HepG2 (cell line): ENCODE measurements around the gene BPIFB4.

ENCODE experiments used
- ATF3 ChIP-seq: sonication (generic); formaldehyde crosslinking; IDR thresholded peaks from 2 replicates; pipeline ENCODE4 v1.4.0; 2020; ENCODE audit warnings: missing genetic modification reagents
- CEBPB ChIP-seq: IDR thresholded peaks from 2 replicates; pipeline ENCODE4 v1.6.1; 2011; ENCODE audit warnings: low read depth, low read length, improper control_type of control experiment, borderline replicate concordance
- CTCF ChIP-seq: sonication (generic); formaldehyde crosslinking; IDR thresholded peaks from 2 replicates; pipeline ENCODE4 v1.5.0; 2020; ENCODE audit warnings: mild to moderate bottlenecking, missing genetic modification reagents, moderate library complexity
- EZH2 ChIP-seq: conservative IDR thresholded peaks from 2 replicates; pipeline ENCODE4 v1.6.1; 2012; ENCODE audit warnings: mild to moderate bottlenecking, low read depth, low read length, moderate library complexity
- MYC ChIP-seq: sonication (generic); formaldehyde crosslinking; IDR thresholded peaks from 2 replicates; pipeline ENCODE4 v1.9.0; 2021; ENCODE audit warnings: missing genetic modification reagents, borderline replicate concordance
- POLR2AphosphoS5 ChIP-seq: IDR thresholded peaks from 2 replicates; pipeline ENCODE4 v1.6.1; 2012; ENCODE audit warnings: low read depth, low read length
- RAD51 ChIP-seq: fragments of 450-650 bp; IDR thresholded peaks from 2 replicates; pipeline ENCODE4 v1.6.1; 2016; ENCODE audit warnings: borderline replicate concordance
- TOPORS ChIP-seq: sonication (generic); formaldehyde crosslinking; IDR thresholded peaks from 2 replicates; pipeline ENCODE4 v1.8.0; 2023; ENCODE audit warnings: mild to moderate bottlenecking, missing genetic modification reagents
- ZNF549 ChIP-seq: sonication (generic); formaldehyde crosslinking; IDR thresholded peaks from 2 replicates; pipeline ENCODE4 v1.5.0; 2020; ENCODE audit warnings: missing genetic modification reagents
- ZNF781 ChIP-seq: sonication (generic); formaldehyde crosslinking; IDR thresholded peaks from 2 replicates; pipeline ENCODE4 v1.5.1; 2020; ENCODE audit warnings: borderline replicate concordance, mild to moderate bottlenecking, missing genetic modification reagents; ENCODE audit errors: not compliant biosample characterization
- TF ChIP-seq, protein P1 (sequence below): sonication (generic); formaldehyde crosslinking; IDR thresholded peaks from 2 replicates; pipeline ENCODE4 v1.9.0; 2022; ENCODE audit warnings: missing genetic modification reagents, mild to moderate bottlenecking, borderline replicate concordance

- TF ChIP-seq RAD51 (no peak), ATF3 (CRISPR knock-in tag) (no peak), CTCF (CRISPR knock-in tag) (no peak), ZNF549 (CRISPR knock-in tag) (no peak), CEBPB (no peak), POLR2AphosphoS5 (no peak), TOPORS (CRISPR knock-in tag) (no peak), ZNF781 (CRISPR knock-in tag) (no peak), MYC (no peak), EZH2 (no peak)
- TF ChIP-seq, protein P1, sequence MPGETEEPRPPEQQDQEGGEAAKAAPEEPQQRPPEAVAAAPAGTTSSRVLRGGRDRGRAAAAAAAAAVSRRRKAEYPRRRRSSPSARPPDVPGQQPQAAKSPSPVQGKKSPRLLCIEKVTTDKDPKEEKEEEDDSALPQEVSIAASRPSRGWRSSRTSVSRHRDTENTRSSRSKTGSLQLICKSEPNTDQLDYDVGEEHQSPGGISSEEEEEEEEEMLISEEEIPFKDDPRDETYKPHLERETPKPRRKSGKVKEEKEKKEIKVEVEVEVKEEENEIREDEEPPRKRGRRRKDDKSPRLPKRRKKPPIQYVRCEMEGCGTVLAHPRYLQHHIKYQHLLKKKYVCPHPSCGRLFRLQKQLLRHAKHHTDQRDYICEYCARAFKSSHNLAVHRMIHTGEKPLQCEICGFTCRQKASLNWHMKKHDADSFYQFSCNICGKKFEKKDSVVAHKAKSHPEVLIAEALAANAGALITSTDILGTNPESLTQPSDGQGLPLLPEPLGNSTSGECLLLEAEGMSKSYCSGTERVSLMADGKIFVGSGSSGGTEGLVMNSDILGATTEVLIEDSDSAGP (CRISPR knock-in tag), result no peak
These were observed 31.9 kb downstream of the BPIFB4 start for GRCh38 chr20:33111306-33111705.
